HepG2 (cell line): Measurements from ENCODE around the gene AFDN. TPM values are rescaled to one million over a fixed set of nuclear protein-coding genes. Genes with fewer than 3 reads are reported as not detected.

Experiments used
- ATAC-seq: fragments of 200-7000 bp; cut with Tn5 transposase; 3 replicates; pipeline ENCODE4 v1.9.1; 2020; ENCODE audit warnings: mild to moderate bottlenecking, moderate library complexity
- BruUV-seq: library from RNA; stranded (reverse); fragments of 400-500 nt; replicated peaks from 2 replicates; lab custom pipeline; 2021; lab: Mats Ljungman, UMichigan
- CTCF ChIA-PET: fragments of 300-600 bp; formaldehyde crosslinking; extraction: SDS; loops from one replicate; lab custom pipeline; 2021; ENCODE audit warnings: low total read pairs, inconsistent platforms, low intra/inter-chr PET ratio; lab: Yijun Ruan, JAX
- POLR2A ChIA-PET: fragments of 350-600 bp; sonication (Branson Sonifier 250); formaldehyde crosslinking; loops from one replicate; lab custom pipeline; 2020; ENCODE audit warnings: antibody characterized with exemption, inconsistent platforms; lab: Yijun Ruan, JAX
- DNase-seq: peaks from one replicate; pipeline ENCODE4 v3.0.0-alpha.2; 2015; ENCODE audit warnings: low spot score
- FAIRE-seq: peaks from 3 replicates; lab custom pipeline; 2011; peaks lifted over from hg19 to GRCh38; lab: Jason Lieb, UNC
- H2AFZ ChIP-seq: one replicate; pipeline ENCODE4 v1.6.1; 2011; ENCODE audit warnings: low read length, inconsistent platforms
- H3K27ac ChIP-seq: fragments of 300-600 bp; 3 replicates; pipeline ENCODE4 v1.8.0; 2011; ENCODE audit warnings: mixed run types, mild to moderate bottlenecking, mixed read lengths, low read length, inconsistent platforms; ENCODE audit not compliant: insufficient read depth; ENCODE audit errors: extremely low read length
- H3K27me3 ChIP-seq, 2 experiments: fragments of 200-600 bp in 1 of 2; 2 replicates in 1 of 2; 3 replicates in 1 of 2; pipeline versions ENCODE4 v1.6.0 to v1.8.0; 2011; ENCODE audit warnings: low read length in 2 of 2, mild to moderate bottlenecking in 2 of 2, moderate library complexity in 2 of 2, inconsistent platforms in 1 of 2; ENCODE audit not compliant: insufficient read depth in 2 of 2, control insufficient read depth in 1 of 2
- H3K36me3 ChIP-seq, 2 experiments: fragments of 200-600 bp in 1 of 2; replicated peaks in 1 of 2; 2 replicates in 1 of 2; 3 replicates in 1 of 2; pipeline versions ENCODE4 v1.5.1 to v1.8.0; 2011; ENCODE audit warnings: low read length in 2 of 2, inconsistent platforms in 1 of 2; ENCODE audit not compliant: insufficient read depth in 2 of 2, control insufficient read depth in 1 of 2
- H3K4me1 ChIP-seq: 2 replicates; pipeline ENCODE4 v1.5.1; 2012; ENCODE audit warnings: low read length, inconsistent platforms; ENCODE audit not compliant: insufficient read depth
- H3K4me2 ChIP-seq: 2 replicates; pipeline ENCODE4 v1.6.0; 2011; ENCODE audit warnings: low read depth, low read length, inconsistent platforms
- H3K4me3 ChIP-seq, 3 experiments: fragments of 200-600 bp in 1 of 3; sonication (generic), shearing (Covaris generic) in 1 of 3; replicated peaks in 1 of 3; 2 replicates each; pipeline ENCODE4 v1.5.1; 2011 to 2016; ENCODE audit warnings: low read length in 3 of 3, inconsistent platforms in 2 of 3, low read depth in 2 of 3, mild to moderate bottlenecking in 2 of 3, control low read depth in 1 of 3, mixed read lengths in 1 of 3; ENCODE audit not compliant: insufficient read depth in 1 of 3
- H3K79me2 ChIP-seq: one replicate; pipeline ENCODE4 v1.6.1; 2011; ENCODE audit warnings: low read length, inconsistent platforms; ENCODE audit not compliant: insufficient read depth
- H3K9ac ChIP-seq: 2 replicates; pipeline ENCODE4 v1.6.0; 2011; ENCODE audit warnings: mild to moderate bottlenecking, low read depth, low read length, inconsistent platforms; ENCODE audit not compliant: insufficient read depth
- H3K9me3 ChIP-seq: 2 replicates; pipeline ENCODE4 v1.5.1; 2012; ENCODE audit warnings: mild to moderate bottlenecking, low read length
- H4K20me1 ChIP-seq: 2 replicates; pipeline ENCODE4 v1.6.0; 2011; ENCODE audit warnings: inconsistent platforms, mild to moderate bottlenecking, low read length, moderate library complexity; ENCODE audit not compliant: insufficient read depth
- GABPB1 ChIP-seq: IDR thresholded peaks from 2 replicates; pipeline ENCODE4 v1.6.1; 2016; ENCODE audit warnings: mild to moderate bottlenecking, missing genetic modification reagents, moderate library complexity, missing compliant biosample characterization
- KDM6A ChIP-seq: IDR thresholded peaks from 2 replicates; pipeline ENCODE4 v1.6.1; 2016; ENCODE audit warnings: low read depth
- ZNF687 ChIP-seq: sonication (generic); formaldehyde crosslinking; IDR thresholded peaks from 2 replicates; pipeline ENCODE4 v1.5.1; 2020; ENCODE audit warnings: mild to moderate bottlenecking, missing genetic modification reagents, moderate library complexity
- WGBS: methylation state at CpG from one replicate; pipeline ENCODE4 v1.1.6; 2017; ENCODE audit warnings: low lambda C conversion rate; 5-methylcytosine and 5-hydroxymethylcytosine counted together
- in situ Hi-C: cut with HindIII; loops from 2 replicates; pipeline ENCODE4 v1.10.0; 2017; ENCODE audit warnings: low pct_unique_long_range_greater_than_20kb; ENCODE audit not compliant: extremely low pct_ligation_motif_present
- intact Hi-C: fragments of 100-400 bp; cut with micrococcal nuclease; formaldehyde crosslinking; loops from one replicate; pipeline ENCODE4 v1.10.0; 2022; ENCODE audit not compliant: unreplicated experiment
- polyA plus RNA-seq, 8 experiments: library from polyadenylated mRNA; depleted of rRNA in 3 of 8; stranded (reverse) in 7 of 8; unstranded in 1 of 8; fragments of >200 nt; fragmentation: Illumina TruSeq in 4 of 8; extraction: Trizol in 4 of 8; gene quantifications; 2 replicates each; pipeline versions ENCODE4 v1.2.1 to v1.2.3, GENCODE V29; 2011 to 2016; ENCODE audit warnings: low read depth in 4 of 8, missing spikeins in 1 of 8, mixed read lengths in 1 of 8; ENCODE audit not compliant: insufficient read depth in 1 of 8
- total RNA-seq, 5 experiments: library from RNA; depleted of rRNA; stranded (reverse); fragments of >200 nt; fragmentation: Illumina TruSeq; extraction: Trizol; gene quantifications; 2 replicates each; pipeline ENCODE4 v1.2.3, GENCODE V29; 2016; ENCODE audit warnings: low read depth in 1 of 5

Gene AFDN
- total and polyA plus RNA-seq, 2 of the 13 experiments (the other 11 are each of a cell fraction or from before 2014, with no cell fraction given): 136 to 151 TPM

- no peaks in the 10 kb centered on the region for H3K36me3 ChIP-seq
- DNase-seq (no peak), FAIRE-seq (no peak), ATAC-seq (no peak)
- no peak overlapping the region for H2AFZ ChIP-seq
- H3K4me2 ChIP-seq: peak overlapping the region; percentile 33
- H3K9ac ChIP-seq: no peak overlapping the region
- no peak overlapping the region for H3K27ac ChIP-seq
- intact Hi-C loops (no loop called here), in situ Hi-C loops (no loop called here)
- no TSS peak for BruUV-seq
- POLR2A ChIA-PET: no interaction called here
- H3K79me2 ChIP-seq: no peaks in the 10 kb centered on the region
- peaks cover 15% of the 10 kb centered on the region for H3K9me3 ChIP-seq
- no peaks in the 10 kb centered on the region for H4K20me1 ChIP-seq
- peaks cover 29% of the 10 kb centered on the region for H3K4me1 ChIP-seq
- 62% methylated on average over 12 of the region's 18 CpGs for WGBS
- TF ChIP-seq KDM6A (CRISPR knock-in tag) (no peak), ZNF687 (CRISPR knock-in tag) (peak; percentile 21; the same call in 1 of the 2 replicates), GABPB1 (CRISPR knock-in tag) (0 out of 2 replicates have a peak, but pooled peaks have one; percentile 11)
- H3K27me3 ChIP-seq: peaks cover 2 to 19% of the 10 kb centered on the region in 2 experiments; a peak in 3 of 5 replicates
- CTCF ChIA-PET: no interaction called here
- H3K4me3 ChIP-seq: peak overlapping the region in 1 of 3 experiments; percentile 18; a peak in 2 of 6 replicates
Observed at GRCh38 chr6:168016176-168016620, 189.5 kb downstream of the AFDN start.
